A673 (cell line): Measurements from ENCODE around the gene POGLUT2. TPM values are rescaled to one million over a fixed set of nuclear protein-coding genes. Genes with fewer than 3 reads are reported as not detected.
"Not testable (repeated sequence)": the region's sequence is repeated elsewhere in the genome, so short reads cannot be mapped to it uniquely, and the experiment has no call there.

Experiments
- BruUV-seq: library from RNA; stranded (reverse); fragments of 400-500 nt; replicated peaks from 2 replicates; lab custom pipeline; 2021; lab: Mats Ljungman, UMichigan
- CTCF ChIA-PET: fragments of 300-600 bp; sonication (Branson Sonifier 250); formaldehyde crosslinking; loops from one replicate; lab custom pipeline; 2022; ENCODE audit warnings: antibody characterized with exemption; lab: Charles Lee
- POLR2A ChIA-PET: fragments of 300-600 bp; sonication (Branson Sonifier 250); formaldehyde crosslinking; loops from one replicate; lab custom pipeline; 2022; ENCODE audit warnings: antibody characterized with exemption; ENCODE audit not compliant: low non-redundant PET; lab: Charles Lee
- DNase-seq: peaks from one replicate; pipeline ENCODE4 v3.0.0-alpha.2; 2015; ENCODE audit warnings: low spot score
- H3K27ac ChIP-seq: fragments of 200-600 bp; sonication (generic); 2 replicates; pipeline ENCODE4 v1.5.1; 2016; ENCODE audit warnings: mixed run types, low read depth, mild to moderate bottlenecking, mixed read lengths, antibody characterized with exemption, low read length; ENCODE audit not compliant: poor library complexity, severe bottlenecking
- H3K27me3 ChIP-seq: fragments of 200-600 bp; sonication (generic); replicated peaks from 2 replicates; pipeline ENCODE4 v1.6.1; 2017; ENCODE audit warnings: mixed run types, low read depth, mild to moderate bottlenecking, mixed read lengths, antibody characterized with exemption, low read length; ENCODE audit not compliant: insufficient read depth, poor library complexity
- H3K36me3 ChIP-seq: fragments of 200-600 bp; sonication (generic); 2 replicates; pipeline ENCODE4 v1.6.1; 2016; ENCODE audit warnings: mixed run types, mild to moderate bottlenecking, mixed read lengths, antibody characterized with exemption, low read length; ENCODE audit not compliant: insufficient read depth, poor library complexity, severe bottlenecking
- H3K4me1 ChIP-seq: fragments of 200-600 bp; sonication (generic); 2 replicates; pipeline ENCODE4 v1.6.1; 2017; ENCODE audit warnings: mixed run types, mild to moderate bottlenecking, mixed read lengths, antibody characterized with exemption, low read length; ENCODE audit not compliant: insufficient read depth, poor library complexity, severe bottlenecking
- H3K4me3 ChIP-seq: fragments of 200-600 bp; sonication (generic); 2 replicates; pipeline ENCODE4 v1.5.1; 2016; ENCODE audit warnings: low read depth, mixed run types, mild to moderate bottlenecking, mixed read lengths, low read length; ENCODE audit not compliant: poor library complexity, severe bottlenecking
- H3K9me3 ChIP-seq: fragments of 200-600 bp; sonication (generic); 2 replicates; pipeline ENCODE4 v1.6.1; 2016; ENCODE audit warnings: mixed run types, low read depth, mild to moderate bottlenecking, mixed read lengths, antibody characterized with exemption, low read length; ENCODE audit not compliant: poor library complexity, severe bottlenecking
- CTCF ChIP-seq: fragments of 300-800, 200-600 bp; sonication (generic); conservative IDR thresholded peaks from 2 replicates; pipeline ENCODE4 v1.5.1; 2017; ENCODE audit warnings: low read depth, mild to moderate bottlenecking, antibody characterized with exemption, low read length, moderate library complexity, mixed read lengths
- EZH2 ChIP-seq: fragments of 200-600 bp; sonication (generic); IDR thresholded peaks from 2 replicates; pipeline ENCODE4 v1.6.1; 2017; ENCODE audit warnings: borderline replicate concordance, low read depth, mild to moderate bottlenecking, mixed read lengths, antibody characterized with exemption, low read length; ENCODE audit not compliant: poor library complexity, severe bottlenecking
- intact Hi-C: fragments of 100-400 bp; cut with micrococcal nuclease; formaldehyde crosslinking; loops from one replicate; pipeline ENCODE4 v1.10.0; 2022; ENCODE audit not compliant: unreplicated experiment
- total RNA-seq: library from RNA; stranded (reverse); gene quantifications from 2 replicates; pipeline ENCODE4 v1.2.3, GENCODE V29; 2021

POGLUT2 gene
- total RNA-seq, 1 experiment from 2014 or later = 12.0 TPM

GRCh38 chr13:102788683-102789082 is 10.1 kb downstream of the POGLUT2 start:
- BruUV-seq = no TSS peak
- POLR2A ChIA-PET = no interaction called here
- Histone ChIP-seq H3K9me3 (no peaks in the 10 kb centered on the region), H3K27ac (no peak overlapping the region), H3K36me3 (peaks cover 8% of the 10 kb centered on the region), H3K4me1 (no peaks in the 10 kb centered on the region), H3K4me3 (no peak overlapping the region), H3K27me3 (no peaks in the 10 kb centered on the region)
- no peak for DNase-seq
- CTCF ChIA-PET = no interaction called here
- intact Hi-C loops = no loop called here
- no peak for TF ChIP-seq EZH2
- TF ChIP-seq CTCF = no peak

GRCh38 chr13:102784483-102784882 is 14.3 kb downstream of the POGLUT2 start:
- intact Hi-C loops = no loop called here
- TF ChIP-seq CTCF = no peak
- no peak for TF ChIP-seq EZH2
- H3K27ac ChIP-seq = no peak overlapping the region
- H3K9me3 ChIP-seq = no peaks in the 10 kb centered on the region
- BruUV-seq = no TSS peak
- H3K36me3 ChIP-seq = no peaks in the 10 kb centered on the region
- no peak for DNase-seq
- ChIA-PET POLR2A (no interaction called here), CTCF (no interaction called here)
- H3K4me1 ChIP-seq = no peaks in the 10 kb centered on the region
- no peaks in the 10 kb centered on the region for H3K27me3 ChIP-seq
- no peak overlapping the region for H3K4me3 ChIP-seq

GRCh38 chr13:102781591-102781990 is 17.2 kb downstream of the POGLUT2 start:
- ChIA-PET CTCF (no interaction called here), POLR2A (no interaction called here)
- no peak for TF ChIP-seq CTCF
- TF ChIP-seq EZH2 = no peak
- no TSS peak for BruUV-seq
- no peak overlapping the region for H3K4me3 ChIP-seq
- H3K36me3 ChIP-seq = no peaks in the 10 kb centered on the region
- no peaks in the 10 kb centered on the region for H3K27me3 ChIP-seq
- no peaks in the 10 kb centered on the region for H3K9me3 ChIP-seq
- intact Hi-C loops = no loop called here
- no peaks in the 10 kb centered on the region for H3K4me1 ChIP-seq
- no peak for DNase-seq
- no peak overlapping the region for H3K27ac ChIP-seq

- intact Hi-C loops, H3K9me3 ChIP-seq, H3K27ac ChIP-seq, H3K27me3 ChIP-seq, CTCF ChIA-PET, H3K4me1 ChIP-seq, DNase-seq, BruUV-seq, H3K36me3 ChIP-seq, H3K4me3 ChIP-seq, POLR2A ChIA-PET: not testable (repeated sequence)
Measured at GRCh38 chr13:102780656-102781055, 18.1 kb downstream of the POGLUT2 start.
